ENCODE measurements around the gene SDC1.

DNA sequence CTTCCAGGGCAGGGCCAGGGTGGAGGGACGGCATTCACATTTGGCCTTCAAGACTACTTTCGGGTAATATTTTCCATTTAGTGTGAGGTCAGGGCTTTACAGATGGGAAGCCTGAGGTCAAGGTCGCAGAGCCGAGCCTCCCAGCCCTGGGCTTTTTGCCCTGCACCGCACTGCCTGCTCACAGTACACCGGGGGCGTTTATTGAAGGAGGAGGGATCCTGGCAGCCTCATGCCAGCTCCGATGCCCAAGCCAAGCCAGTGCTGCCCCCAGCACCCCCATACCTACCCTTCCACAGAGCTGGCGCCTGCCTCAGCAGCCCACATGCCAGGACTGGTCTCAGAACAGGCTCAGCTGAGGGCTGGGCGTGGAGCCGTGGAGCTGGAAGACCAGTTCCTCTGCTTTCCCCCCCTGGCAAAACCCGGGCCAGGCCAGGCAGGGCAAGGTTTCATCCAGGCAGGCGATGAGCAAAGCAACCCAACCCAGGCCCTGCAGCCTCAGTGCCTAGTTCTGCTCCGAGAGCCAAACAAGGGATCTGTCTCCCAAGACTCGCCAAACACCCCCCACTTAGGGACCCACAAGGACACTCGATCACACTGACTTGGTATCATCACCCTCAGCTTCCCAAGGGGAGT, 11.9 kb downstream of the SDC1 start:
- TF ChIP-seq, protein P1, sequence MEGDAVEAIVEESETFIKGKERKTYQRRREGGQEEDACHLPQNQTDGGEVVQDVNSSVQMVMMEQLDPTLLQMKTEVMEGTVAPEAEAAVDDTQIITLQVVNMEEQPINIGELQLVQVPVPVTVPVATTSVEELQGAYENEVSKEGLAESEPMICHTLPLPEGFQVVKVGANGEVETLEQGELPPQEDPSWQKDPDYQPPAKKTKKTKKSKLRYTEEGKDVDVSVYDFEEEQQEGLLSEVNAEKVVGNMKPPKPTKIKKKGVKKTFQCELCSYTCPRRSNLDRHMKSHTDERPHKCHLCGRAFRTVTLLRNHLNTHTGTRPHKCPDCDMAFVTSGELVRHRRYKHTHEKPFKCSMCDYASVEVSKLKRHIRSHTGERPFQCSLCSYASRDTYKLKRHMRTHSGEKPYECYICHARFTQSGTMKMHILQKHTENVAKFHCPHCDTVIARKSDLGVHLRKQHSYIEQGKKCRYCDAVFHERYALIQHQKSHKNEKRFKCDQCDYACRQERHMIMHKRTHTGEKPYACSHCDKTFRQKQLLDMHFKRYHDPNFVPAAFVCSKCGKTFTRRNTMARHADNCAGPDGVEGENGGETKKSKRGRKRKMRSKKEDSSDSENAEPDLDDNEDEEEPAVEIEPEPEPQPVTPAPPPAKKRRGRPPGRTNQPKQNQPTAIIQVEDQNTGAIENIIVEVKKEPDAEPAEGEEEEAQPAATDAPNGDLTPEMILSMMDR (IDR thresholded peaks at IDR 0.05): no peak
- no peak for TF ChIP-seq POLR2A (IDR thresholded peaks at IDR 0.05)
